NCI-H187 treated with DMSO at 0.1 percent for 48 hours (cell line): Measurements from ENCODE around the gene LRRC71.
"Not testable (repeated sequence)": the region's sequence is repeated elsewhere in the genome, so short reads cannot be mapped to it uniquely, and the experiment has no call there.

ENCODE experiments used
- DNase-seq: peaks from one replicate; lab custom pipeline; 2025; lab: John Stamatoyannopoulos, UW

The LRRC71 gene

DNA sequence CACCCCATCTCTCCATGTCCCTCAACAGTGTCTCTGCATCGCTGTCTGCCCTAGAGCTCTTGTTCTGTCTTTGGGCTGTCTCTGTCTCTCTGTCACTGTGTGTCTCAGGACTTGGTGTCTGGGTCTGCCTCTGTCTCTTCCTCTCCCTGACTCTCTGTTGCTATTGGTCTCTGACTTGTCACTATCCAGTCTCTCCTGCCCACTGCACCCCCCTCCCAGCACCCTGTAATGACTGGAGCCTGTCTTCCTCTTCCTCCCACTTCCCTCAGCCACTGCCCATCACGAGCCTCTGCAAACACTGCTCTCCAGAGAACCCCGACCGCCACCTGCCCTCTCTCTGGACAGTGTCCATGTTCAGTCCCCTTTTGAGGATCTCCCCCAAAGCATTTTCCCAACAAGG, 14.8 kb upstream of the LRRC71 start:
- no peak for DNase-seq

DNA sequence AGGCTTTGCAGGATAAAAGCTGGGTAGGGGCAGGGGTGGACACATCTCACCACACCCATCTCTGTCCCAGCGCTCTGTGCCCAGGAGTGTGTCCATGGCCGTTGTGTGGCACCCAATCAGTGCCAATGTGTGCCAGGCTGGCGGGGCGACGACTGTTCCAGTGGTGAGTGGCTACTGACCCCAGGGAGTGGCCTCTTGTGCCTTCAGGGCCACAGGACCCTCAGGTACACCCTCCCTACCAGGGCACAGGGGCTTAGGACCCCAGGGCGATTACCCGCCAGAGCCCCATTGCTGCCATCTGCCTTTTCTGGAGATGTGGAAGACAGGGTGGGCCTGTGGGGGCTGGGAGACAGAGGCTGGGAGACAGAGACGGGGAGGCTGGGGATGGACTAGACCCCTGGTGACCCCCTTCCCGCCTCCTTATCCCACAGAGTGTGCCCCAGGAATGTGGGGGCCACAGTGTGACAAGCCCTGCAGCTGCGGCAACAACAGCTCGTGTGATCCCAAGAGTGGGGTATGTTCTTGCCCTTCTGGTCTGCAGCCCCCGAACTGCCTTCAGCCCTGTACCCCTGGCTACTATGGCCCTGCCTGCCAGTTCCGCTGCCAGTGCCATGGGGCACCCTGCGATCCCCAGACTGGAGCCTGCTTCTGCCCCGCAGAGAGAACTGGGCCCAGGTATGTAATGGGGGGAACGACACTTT, 14.1 kb upstream of the LRRC71 start:
- no peak for DNase-seq

DNA sequence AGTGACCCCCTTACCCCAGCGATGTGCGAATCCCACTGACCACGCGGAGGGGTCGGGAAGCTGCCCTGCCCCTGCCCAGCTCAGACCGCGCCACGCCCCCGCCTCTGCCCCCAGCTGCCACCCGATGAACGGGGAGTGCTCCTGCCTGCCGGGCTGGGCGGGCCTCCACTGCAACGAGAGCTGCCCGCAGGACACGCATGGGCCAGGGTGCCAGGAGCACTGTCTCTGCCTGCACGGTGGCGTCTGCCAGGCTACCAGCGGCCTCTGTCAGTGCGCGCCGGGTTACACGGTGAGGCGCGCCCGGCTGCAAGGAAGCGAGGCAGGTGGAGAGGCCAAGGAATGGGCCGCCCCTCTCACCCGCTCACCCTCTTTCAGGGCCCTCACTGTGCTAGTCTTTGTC, 11.9 kb upstream of the LRRC71 start:
- DNase-seq, result no peak

DNA sequence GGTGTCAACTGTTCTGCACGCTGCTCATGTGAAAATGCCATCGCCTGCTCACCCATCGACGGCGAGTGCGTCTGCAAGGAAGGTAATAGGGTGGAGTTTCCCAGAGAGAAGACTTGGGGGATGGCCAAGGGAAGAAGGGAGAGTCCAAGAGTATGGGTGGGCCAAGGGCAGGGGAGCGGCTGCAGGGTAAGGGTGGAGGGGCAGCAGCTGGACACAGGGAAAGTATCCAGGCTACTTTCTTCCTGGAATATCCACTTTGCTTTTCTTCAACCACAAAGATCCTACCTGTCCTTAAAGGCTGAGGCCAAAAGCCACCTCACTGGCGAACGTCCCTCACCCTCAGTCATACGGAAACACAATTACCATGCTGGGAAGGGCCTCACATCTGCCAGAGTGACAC, 11.5 kb upstream of the LRRC71 start:
- no peak for DNase-seq

DNA sequence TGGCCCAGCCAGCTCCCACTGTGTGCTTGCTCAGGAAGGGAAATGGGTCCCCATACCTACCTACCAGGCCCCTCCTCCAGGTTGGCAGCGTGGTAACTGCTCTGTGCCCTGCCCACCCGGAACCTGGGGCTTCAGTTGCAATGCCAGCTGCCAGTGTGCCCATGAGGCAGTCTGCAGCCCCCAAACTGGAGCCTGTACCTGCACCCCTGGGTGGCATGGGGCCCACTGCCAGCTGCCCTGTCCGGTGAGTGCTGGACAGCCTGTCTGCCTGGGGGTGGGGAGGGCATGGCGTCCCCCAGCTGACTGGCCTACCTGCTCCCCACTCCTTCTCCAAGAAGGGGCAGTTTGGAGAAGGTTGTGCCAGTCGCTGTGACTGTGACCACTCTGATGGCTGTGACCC, 10.8 kb upstream of the LRRC71 start:
- DNase-seq, result no peak

DNA sequence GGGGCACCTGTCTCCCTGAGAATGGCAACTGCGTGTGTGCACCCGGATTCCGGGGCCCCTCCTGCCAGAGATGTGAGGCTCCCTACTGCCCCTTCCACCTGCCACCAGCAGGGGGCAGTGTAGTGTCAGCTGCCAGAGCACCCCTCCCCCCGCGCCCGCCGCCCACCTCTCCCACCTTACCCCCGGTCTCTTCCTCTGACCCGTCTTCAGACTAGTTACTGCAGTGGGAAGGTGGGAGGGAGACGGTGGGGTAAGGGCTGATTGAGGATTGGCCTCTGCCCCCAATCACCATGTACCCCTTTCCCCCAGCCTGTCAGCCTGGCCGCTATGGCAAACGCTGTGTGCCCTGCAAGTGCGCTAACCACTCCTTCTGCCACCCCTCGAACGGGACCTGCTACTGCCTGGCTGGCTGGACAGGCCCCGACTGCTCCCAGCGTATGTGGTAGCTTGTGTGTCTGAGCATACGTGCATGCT, 10.1 kb upstream of the LRRC71 start:
- DNase-seq, result no peak

DNA sequence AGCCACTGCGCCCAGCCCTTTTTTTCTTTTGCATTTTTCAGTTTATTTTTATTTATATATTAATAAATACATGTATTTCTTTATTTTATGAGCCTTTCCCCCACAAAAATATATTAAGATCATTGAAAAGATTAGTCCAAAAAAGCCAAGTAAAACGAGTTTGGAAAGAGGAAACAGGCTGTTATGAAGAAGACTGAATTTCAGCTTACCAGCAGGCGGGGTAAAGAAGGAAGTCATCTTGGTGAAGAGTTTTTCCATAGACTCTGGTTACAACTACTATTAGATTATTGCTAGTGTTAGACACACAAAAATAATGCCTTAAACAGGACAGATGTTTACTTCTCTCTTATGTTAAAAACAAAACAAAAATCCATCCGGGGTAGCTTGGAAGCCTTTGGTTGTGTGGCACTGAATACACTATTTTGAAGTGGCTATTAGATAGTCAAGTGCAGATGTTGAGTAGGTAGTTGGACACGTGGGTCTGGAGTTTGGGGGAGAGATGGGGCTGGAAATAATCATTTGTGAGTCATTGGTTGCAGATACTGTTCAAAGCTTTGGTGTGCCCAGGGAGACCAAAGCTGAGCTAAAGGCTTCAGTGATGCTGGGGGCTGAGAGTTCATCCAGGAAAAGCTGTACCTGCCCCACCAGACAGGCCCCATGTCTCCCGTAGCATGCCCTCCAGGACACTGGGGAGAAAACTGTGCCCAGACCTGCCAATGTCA, 8.7 kb upstream of the LRRC71 start:
- DNase-seq, result peak; percentile 38

DNA sequence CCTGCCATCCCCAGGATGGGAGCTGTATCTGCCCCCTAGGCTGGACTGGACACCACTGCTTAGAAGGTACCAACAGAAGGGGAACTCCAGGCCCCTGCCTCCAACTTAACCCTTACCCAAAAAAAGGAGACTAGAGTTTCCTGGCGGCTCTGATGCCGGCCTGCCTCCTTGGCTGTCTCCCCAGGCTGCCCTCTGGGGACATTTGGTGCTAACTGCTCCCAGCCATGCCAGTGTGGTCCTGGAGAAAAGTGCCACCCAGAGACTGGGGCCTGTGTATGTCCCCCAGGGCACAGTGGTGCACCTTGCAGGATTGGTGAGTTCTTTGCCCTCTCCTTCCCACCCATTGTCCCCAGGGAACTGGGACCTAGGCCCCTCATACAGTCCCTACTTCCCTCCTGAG, 8.1 kb upstream of the LRRC71 start:
- no peak for DNase-seq

DNA sequence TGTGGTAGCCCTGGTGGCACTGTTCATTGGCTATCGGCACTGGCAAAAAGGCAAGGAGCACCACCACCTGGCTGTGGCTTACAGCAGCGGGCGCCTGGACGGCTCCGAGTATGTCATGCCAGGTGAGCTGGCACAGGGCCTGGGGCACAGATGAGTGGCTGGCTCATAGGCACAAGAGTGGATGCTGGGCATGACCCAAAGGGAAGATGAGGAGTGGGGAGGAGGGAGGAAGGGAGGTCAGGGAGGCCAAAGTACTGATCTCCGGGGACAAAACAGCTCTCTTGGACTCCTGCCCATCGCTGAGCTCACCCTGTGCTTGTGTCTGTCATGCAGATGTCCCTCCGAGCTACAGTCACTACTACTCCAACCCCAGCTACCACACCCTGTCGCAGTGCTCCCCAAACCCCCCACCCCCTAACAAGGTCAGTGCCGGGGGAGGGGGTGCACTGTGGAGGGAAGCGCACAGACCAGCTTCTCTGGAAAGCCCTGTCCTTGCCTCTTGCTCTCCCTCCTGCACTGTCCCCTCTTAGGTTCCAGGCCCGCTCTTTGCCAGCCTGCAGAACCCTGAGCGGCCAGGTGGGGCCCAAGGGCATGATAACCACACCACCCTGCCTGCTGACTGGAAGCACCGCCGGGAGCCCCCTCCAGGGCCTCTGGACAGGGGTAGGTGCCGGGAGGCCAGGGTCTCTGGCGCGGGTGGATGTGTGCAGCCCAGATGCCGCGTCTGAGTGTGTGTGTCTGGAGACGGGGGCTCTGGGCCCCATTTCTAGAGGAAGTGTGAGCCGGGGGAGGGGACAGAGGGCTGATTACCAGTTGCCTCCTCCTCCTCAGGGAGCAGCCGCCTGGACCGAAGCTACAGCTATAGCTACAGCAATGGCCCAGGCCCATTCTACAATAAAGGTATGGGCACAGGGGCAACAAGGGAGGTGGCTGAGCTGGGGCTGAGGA, 7.3 kb upstream of the LRRC71 start:
- no peak for DNase-seq

DNA sequence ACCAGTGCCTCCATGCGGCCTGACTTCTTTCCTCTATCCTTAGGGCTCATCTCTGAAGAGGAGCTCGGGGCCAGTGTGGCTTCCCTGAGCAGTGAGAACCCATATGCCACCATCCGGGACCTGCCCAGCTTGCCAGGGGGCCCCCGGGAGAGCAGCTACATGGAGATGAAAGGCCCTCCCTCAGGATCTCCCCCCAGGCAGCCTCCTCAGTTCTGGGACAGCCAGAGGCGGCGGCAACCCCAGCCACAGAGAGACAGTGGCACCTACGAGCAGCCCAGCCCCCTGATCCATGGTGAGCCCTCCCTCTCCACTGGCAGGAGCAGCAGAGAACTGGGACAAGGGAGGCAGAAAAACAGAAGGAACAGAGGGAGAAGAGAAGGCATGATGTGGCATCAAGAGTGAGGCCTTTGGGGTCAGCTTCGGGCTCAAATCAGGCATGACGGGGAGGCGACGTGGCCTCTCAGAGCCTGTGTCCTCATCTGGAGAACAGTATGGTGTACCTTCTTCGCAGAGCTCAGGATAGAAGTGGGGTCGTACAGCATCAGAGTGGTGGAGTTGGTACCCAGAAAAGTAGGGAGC, 6.5 kb upstream of the LRRC71 start:
- no peak for DNase-seq

DNA sequence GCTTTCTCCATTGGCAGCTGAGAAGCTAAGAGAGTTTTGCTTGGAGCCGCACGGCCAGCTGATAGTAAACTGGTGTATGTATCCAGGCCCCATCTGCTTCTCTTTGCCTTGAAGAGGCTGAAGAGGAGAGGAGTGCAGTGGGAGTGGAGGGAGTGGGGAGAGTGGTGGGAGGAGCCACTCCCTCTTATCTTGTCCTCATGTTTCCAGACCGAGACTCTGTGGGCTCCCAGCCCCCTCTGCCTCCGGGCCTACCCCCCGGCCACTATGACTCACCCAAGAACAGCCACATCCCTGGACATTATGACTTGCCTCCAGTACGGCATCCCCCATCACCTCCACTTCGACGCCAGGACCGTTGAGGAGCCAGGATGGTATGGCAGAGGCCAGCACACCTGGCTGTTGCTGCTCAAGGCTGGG, 6.0 kb upstream of the LRRC71 start:
- DNase-seq, result peak; percentile 20

DNA sequence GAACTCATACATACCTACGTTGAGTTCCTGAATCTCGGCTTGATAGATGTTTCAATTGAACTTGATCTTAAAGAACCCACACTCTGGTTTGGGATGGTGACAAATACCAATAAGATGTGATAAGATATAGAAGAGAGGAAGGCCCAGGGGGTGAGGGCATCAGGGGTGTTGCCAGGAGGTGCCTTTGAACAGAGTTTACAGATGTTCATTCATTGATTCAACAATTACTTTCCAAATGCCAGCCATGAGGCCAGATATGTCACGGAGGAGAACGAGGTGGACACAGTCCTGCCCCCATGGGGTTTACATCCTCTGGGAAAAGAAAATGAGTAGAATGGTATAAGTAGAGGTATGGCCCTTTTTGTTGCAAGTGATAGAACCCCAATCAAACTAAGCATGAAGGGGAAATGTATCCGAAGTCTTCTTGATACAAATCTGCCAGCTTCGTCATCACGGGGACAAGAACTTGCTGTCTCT, 659 bp downstream of the LRRC71 start:
- DNase-seq, result no peak

DNA sequence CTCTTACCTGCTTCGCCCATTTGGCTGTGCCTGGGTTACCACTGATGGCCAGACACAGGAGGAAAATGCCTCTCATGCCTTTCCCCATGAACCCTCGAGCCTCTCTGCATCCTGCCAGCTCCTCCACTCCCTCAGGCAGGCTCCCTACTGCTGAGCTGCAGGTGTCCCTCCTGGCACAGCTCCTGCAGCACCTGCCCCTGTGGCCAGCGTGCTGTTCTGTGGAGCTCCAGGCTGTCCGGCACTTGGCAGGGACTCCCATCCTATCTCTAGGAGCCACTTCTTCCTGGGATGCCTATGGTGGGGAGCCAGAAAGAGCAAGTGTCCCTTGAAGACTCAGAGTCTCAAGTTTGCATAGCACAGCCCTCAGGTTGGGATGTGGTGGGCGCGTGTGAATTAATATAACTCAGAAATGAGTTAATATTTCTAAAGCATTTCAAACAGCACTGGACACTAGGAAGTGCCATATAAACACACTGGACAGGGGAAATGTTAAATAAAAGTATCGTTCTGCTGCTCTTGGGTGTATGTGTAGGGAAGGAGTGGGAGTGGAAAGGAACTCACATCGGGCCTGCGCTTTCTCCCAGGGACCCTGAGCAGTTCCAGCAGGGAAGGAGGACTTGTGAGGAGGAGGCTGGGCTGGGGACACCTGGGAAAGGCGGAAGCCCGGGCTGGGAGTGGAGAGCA, 2.7 kb downstream of the LRRC71 start:
- DNase-seq, result no peak

DNA sequence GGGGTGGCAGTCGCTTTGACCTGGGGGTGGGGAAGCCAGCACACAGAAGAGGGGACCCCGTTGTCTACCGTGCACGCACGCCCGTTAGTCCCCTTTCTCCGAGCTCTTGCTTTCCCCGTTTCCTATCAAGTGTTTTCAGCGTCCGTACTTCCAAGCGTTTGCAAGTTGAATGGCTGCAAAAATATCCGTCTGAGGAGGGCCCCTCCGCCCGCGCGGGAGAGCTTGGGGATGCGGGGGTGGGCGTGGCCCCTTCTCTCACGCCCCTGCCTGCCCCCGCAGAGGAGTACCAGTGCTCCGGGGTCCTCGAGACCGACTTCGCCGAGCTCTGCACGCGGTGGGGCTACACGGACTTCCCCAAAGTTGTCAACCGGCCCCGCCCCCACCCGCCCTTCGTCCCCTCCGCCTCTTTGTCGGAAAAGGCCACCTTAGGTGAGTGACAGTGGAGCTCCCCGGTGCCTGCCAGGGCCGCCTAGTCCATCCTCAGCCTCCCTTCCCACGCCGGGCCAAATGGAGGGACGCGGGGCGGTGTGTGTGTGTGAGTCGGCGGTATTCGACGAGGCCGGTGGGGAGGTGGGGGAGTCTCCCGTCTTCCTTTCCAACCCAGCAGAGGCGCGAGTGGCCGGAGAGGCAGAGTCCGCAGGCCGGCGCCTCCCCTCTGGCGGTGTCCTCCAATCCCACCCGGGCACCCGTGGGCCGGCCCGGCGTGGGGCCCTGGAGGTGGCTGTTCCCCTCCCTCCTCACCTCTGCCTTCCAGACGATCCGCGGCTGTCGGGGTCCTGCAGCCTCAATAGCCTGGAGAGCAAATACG, 3.4 kb downstream of the LRRC71 start:
- DNase-seq, result no peak

DNA sequence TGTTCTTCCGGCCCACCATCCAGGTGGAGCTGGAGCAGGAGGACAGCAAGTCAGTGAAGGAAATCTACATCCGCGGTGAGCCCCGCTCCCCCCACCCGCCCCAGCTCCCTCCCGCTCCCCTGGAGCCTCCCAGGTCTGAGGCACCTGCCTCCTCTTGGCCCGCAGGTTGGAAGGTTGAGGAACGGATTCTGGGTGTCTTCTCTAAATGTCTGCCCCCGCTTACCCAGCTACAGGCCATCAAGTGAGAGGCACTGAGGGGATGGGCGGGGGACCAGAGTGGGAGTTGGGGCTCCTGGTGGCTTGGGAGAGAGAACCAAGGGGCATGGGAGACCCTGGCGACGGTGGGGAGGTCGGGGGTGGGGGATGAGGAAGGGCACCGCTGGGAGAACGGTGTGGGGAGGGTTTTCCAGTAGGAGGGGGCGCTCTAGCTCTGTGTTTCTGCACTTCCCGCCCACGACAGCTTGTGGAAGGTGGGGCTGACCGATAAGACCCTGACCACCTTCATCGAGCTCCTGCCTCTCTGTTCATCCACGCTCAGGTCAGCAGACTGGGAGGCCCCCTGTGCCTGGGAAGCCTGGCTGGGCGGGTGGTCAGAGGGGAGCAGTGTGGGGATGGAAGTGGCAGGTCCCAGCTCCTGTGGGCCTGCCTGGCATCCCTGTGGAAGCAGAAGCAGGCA, 4.2 kb downstream of the LRRC71 start:
- DNase-seq, result no peak

DNA sequence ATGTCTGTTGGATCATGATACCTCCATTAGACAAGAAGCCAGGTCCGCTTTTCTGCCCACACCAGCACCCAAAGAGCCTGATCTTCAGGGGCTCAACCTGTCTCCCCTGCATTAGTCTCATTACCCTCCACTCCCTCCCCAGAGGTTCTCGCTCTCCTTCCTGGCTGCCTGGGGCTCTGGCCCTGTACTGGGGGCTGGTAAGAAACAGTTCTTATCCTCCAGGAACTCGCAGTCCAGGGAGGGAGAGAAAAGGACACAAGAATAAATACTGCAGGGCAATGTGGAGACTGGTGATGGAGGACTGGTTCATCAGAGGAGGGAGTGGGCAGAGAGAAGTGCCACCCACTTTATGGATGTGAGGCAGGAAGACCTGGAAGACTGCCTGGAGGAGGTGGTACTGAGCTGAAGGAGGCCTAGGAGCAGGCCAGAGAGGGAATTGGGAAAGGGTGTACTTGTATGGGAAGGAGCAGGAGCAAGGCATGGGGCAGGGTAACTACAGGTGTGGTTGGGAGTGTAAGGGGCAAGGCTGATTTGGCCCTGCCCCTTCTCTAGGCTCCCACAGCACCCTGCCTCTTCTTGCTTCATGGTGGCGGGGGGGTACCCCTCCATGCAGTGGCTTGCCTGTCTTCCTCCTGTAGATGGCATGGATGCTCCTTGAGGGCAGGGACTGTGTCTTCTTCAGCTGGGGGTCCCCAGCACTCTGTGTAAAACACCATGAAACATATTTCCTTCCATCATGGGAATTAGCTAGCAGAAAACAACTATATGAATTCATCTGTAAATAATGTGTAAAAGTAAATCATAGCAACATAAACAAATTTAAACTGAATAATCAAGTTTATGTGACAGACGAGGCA, 5.0 kb downstream of the LRRC71 start:
- DNase-seq, result no peak

DNA sequence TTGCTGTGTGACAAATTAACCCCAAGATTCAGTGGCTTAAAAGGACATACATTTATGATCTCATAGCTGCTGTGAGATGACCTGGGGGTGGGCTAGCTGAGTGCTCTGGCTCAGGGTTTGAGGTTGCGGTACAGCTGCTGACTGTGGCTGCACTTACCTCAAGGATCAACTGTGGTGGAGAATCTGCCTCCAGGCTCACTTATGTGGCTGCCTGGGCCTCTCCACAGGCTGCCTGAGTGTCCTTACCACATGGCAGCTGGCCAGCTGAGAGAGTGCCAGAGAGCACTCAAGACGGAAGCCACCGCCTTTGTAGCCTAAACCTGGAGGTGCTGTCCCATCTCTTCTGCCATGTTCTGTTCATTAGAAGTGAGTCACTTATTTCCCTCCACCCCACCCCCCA, 5.7 kb downstream of the LRRC71 start:
- peak; percentile 95 for DNase-seq

DNA sequence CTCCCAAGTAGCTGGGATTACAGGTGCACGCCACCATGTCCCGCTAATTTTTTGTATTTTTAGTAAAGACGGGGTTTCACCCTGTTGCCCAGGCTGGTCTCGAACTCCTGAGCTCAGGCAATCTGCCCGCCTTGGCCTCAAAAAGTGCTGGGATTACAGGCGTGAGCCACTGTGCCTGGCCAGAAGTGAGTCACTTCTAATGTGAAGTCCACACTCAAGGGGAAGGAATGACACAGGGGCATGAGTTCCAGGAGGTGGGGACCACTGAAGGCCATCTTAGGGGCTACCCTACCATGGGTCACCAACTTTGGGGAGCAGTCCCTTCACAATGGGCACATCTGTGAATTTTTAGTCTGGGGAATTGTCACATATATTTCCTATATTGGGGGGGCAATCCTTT, 6.3 kb downstream of the LRRC71 start:
- not testable (repeated sequence) for DNase-seq
